Measurements from ENCODE around the gene PLBD2. TPM values are rescaled to one million over a fixed set of nuclear protein-coding genes. Genes with fewer than 3 reads are reported as not detected.

PLBD2 gene
- total RNA-seq, 1 experiment from 2014 or later, result 18.8 TPM

DNA sequence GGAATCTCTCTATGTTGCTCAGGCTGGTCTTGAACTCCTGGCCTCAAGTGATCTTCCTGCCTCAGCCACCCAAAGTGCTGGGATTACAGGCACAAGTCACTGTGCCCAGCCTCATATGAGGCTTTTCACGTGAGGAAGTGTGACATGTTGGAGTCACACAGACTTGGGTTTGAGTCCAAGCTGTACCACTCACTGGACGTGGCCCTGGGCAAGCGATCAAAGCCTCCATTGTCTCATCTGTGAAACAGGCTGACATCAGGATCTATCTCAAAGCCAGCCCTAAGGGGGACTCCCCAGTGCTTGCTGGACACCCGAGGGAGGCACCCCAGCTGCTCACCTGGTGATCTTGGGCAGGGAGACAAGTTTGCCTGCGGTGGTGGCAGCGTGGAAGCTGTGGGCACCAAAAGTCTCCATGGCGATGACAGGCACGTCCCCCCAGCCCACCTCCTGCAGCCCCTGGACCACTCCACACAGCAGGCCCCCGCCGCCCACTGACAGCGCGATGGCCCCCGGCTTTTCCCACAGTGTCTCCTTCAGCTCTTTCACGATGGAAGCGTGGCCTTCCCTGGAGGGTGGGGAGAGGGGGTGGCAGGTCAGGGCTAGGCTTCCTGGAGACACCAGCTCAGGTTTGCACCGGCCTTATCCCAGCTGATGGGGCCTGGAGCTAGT is 38.6 kb downstream of the PLBD2 start:
- Histone ChIP-seq H3K79me2 (ENCODE audit: low read length) (no peaks in the 10 kb centered on the region), H3K27me3 (ENCODE audit: low read length) (no peaks in the 10 kb centered on the region), H3K27ac (ENCODE audit: low read length) (no peak overlapping the region), H3K4me2 (ENCODE audit: low read length) (no peak overlapping the region), H3F3A (ENCODE audit: low read length, unreplicated experiment) (no peaks in the 10 kb centered on the region), H3K36me3 (ENCODE audit: low read depth, low read length) (no peaks in the 10 kb centered on the region), H2AFZ (ENCODE audit: low read length) (no peak overlapping the region), H3K4me1 (ENCODE audit: insufficient read depth, low read length) (no peaks in the 10 kb centered on the region), H3K4me3 (ENCODE audit: low read length) (no peak overlapping the region), H3K9me3 (ENCODE audit: low read length) (no peaks in the 10 kb centered on the region), H4K20me1 (ENCODE audit: low read length) (no peaks in the 10 kb centered on the region), H3K9ac (ENCODE audit: low read length) (no peak overlapping the region), H3K9me2 (replicated peaks; ENCODE audit: low read length) (no peaks in the 10 kb centered on the region)
- CTCF ChIA-PET, result no interaction called here
- BruUV-seq (replicated peaks), result no TSS peak
- POLR2A ChIA-PET (ENCODE audit: unreplicated experiment), result no interaction called here
- no peak for DNase-seq
- intact Hi-C loops (cut with micrococcal nuclease), result no loop called here
- peak; percentile 20; the same call in 1 of the 2 replicates for ATAC-seq
- TF ChIP-seq EZH2 (IDR thresholded peaks at IDR 0.05; ENCODE audit: low read length, unreplicated experiment) (no peak), CTCF (conservative IDR thresholded peaks at IDR 0.05; ENCODE audit: low read depth, low read length) (no peak), EZH2phosphoT487 (IDR thresholded peaks at IDR 0.05; ENCODE audit: borderline replicate concordance, low read length) (no peak)

GRCh38 chr12:113397497-113398197 is 39.3 kb downstream of the PLBD2 start:
- H3K36me3 ChIP-seq (ENCODE audit: low read depth, low read length), result no peaks in the 10 kb centered on the region
- no peaks in the 10 kb centered on the region for H4K20me1 ChIP-seq (ENCODE audit: low read length)
- H3K9me2 ChIP-seq (replicated peaks; ENCODE audit: low read length), result no peaks in the 10 kb centered on the region
- H2AFZ ChIP-seq (ENCODE audit: low read length), result no peak overlapping the region
- no peaks in the 10 kb centered on the region for H3K27me3 ChIP-seq (ENCODE audit: low read length)
- no TSS peak for BruUV-seq (replicated peaks)
- H3K4me1 ChIP-seq (ENCODE audit: insufficient read depth, low read length), result no peaks in the 10 kb centered on the region
- intact Hi-C loops (cut with micrococcal nuclease), result no loop called here
- no peaks in the 10 kb centered on the region for H3K79me2 ChIP-seq (ENCODE audit: low read length)
- no peaks in the 10 kb centered on the region for H3K9me3 ChIP-seq (ENCODE audit: low read length)
- DNase-seq, result no peak
- no peak overlapping the region for H3K4me2 ChIP-seq (ENCODE audit: low read length)
- no peak overlapping the region for H3K4me3 ChIP-seq (ENCODE audit: low read length)
- H3K27ac ChIP-seq (ENCODE audit: low read length), result no peak overlapping the region
- no peak for TF ChIP-seq CTCF (conservative IDR thresholded peaks at IDR 0.05; ENCODE audit: low read depth, low read length)
- no peak for TF ChIP-seq EZH2phosphoT487 (IDR thresholded peaks at IDR 0.05; ENCODE audit: borderline replicate concordance, low read length)
- TF ChIP-seq EZH2 (IDR thresholded peaks at IDR 0.05; ENCODE audit: low read length, unreplicated experiment), result no peak
- POLR2A ChIA-PET (ENCODE audit: unreplicated experiment), result interaction anchor here (0.6 kb wide), 1 partner anchor 10 kb away, joined by 7 read pairs; no protein-coding TSS in a partner anchor
- no peaks in the 10 kb centered on the region for H3F3A ChIP-seq (ENCODE audit: low read length, unreplicated experiment)
- CTCF ChIA-PET, result no interaction called here
- H3K9ac ChIP-seq (ENCODE audit: low read length), result no peak overlapping the region
- peak; percentile 8; the same call in 1 of the 2 replicates for ATAC-seq
